SJCRH30 (cell line): ENCODE data around the gene SNX18. TPM values are rescaled to one million over a fixed set of nuclear protein-coding genes. Genes with fewer than 3 reads are reported as not detected.
"Not testable (repeated sequence)": the region's sequence is repeated elsewhere in the genome, so short reads cannot be mapped to it uniquely, and the experiment has no call there.

Experiments used
- DNase-seq, 2 experiments: peaks; one replicate each; pipeline ENCODE4 v3.0.0-alpha.2; 2015 to 2020
- H3K27ac ChIP-seq: fragments of 250-450 bp; sonication (Bioruptor Pico); 2 replicates; pipeline ENCODE4 v1.5.1; 2020; ENCODE audit warnings: mild to moderate bottlenecking, moderate library complexity
- H3K27me3 ChIP-seq: fragments of 250-450 bp; sonication (Bioruptor Pico); 2 replicates; pipeline ENCODE4 v1.5.1; 2020; ENCODE audit warnings: mild to moderate bottlenecking, moderate library complexity
- H3K36me3 ChIP-seq: fragments of 250-450 bp; sonication (Bioruptor Pico); 2 replicates; pipeline ENCODE4 v1.5.1; 2020; ENCODE audit warnings: mild to moderate bottlenecking, moderate library complexity
- H3K4me1 ChIP-seq: fragments of 250-450 bp; sonication (Bioruptor Pico); 2 replicates; pipeline ENCODE4 v1.5.1; 2020; ENCODE audit warnings: mild to moderate bottlenecking, moderate library complexity
- H3K4me3 ChIP-seq: fragments of 250-450 bp; sonication (Bioruptor Pico); 2 replicates; pipeline ENCODE4 v1.5.1; 2020; ENCODE audit warnings: mild to moderate bottlenecking, moderate library complexity
- H3K9me3 ChIP-seq: fragments of 250-450 bp; sonication (Bioruptor Pico); replicated peaks from 2 replicates; pipeline ENCODE4 v1.5.1; 2020; ENCODE audit warnings: mild to moderate bottlenecking, moderate library complexity
- total RNA-seq: library from RNA; depleted of rRNA; stranded (reverse); fragments of >200 nt; shearing (Covaris generic); gene quantifications from 2 replicates; pipeline ENCODE4 v1.2.3, GENCODE V29; 2014; rRNA removed

The SNX18 gene, protein sequence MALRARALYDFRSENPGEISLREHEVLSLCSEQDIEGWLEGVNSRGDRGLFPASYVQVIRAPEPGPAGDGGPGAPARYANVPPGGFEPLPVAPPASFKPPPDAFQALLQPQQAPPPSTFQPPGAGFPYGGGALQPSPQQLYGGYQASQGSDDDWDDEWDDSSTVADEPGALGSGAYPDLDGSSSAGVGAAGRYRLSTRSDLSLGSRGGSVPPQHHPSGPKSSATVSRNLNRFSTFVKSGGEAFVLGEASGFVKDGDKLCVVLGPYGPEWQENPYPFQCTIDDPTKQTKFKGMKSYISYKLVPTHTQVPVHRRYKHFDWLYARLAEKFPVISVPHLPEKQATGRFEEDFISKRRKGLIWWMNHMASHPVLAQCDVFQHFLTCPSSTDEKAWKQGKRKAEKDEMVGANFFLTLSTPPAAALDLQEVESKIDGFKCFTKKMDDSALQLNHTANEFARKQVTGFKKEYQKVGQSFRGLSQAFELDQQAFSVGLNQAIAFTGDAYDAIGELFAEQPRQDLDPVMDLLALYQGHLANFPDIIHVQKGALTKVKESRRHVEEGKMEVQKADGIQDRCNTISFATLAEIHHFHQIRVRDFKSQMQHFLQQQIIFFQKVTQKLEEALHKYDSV
- total RNA-seq: 8.4 and 9.3 TPM in 2 replicates

DNA sequence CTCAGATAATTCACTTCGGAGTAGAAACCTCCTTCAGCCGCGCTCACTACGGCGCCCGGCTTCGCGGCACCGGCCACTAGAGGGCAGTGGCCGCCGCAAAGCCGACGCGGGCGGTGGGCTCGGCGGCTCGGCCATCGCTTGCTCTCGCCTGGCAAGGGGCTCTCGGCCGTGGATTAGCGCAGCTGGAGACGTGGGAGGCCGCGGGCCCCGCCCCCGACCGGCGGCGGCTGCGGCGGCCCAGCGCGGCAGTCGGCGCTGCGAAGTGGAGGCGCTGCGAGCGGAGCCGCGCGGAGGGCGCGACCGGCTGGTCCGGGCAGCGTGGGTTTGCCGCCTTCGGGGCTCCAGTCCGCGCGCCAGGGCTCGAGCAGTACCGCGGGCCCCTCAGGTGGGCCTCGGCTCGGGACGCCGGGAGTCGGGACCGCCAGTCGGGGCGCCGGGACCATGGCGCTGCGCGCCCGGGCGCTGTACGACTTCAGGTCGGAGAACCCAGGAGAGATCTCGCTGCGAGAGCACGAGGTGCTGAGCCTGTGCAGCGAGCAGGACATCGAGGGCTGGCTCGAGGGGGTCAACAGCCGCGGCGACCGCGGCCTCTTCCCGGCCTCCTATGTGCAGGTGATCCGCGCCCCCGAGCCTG lies at the start of gene SNX18:
TSS of gene SNX18 (plus strand) at position 248 of the 634 bp plus-strand sequence. CDS start at position 442, 194 bp downstream.
- Histone ChIP-seq H3K36me3 (no peaks in the 10 kb centered on the region), H3K4me1 (no peaks in the 10 kb centered on the region; the same call in 1 of the 2 replicates), H3K27ac (peak within 1 kb of the TSS; percentile 39; the same call in 1 of the 2 replicates), H3K9me3 (no peaks in the 10 kb centered on the region), H3K4me3 (peak within 1 kb of the TSS; percentile 87), H3K27me3 (no peaks in the 10 kb centered on the region)
- peak; percentile 90 for DNase-seq

DNA sequence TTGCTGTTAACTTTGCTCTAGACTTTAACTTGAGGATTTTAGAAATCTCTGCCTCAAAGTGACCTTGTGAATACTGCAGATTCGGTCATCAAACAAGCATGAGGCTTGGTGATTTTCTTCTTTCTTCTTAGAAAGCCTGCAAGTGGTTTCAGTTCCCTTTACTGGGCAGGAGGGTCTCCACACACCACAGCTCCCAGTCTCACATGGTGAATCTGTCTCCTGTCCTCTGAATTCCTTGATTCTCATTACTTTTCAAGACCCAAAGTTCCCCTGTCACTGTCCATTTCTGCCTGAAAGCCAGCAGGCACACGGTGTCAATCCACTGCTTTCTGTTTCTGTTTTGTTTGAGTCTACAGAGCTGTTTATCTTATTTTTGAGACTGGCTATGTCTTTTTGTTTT lies 47.9 kb upstream of the SNX18 start:
- H3K36me3 ChIP-seq: no peaks in the 10 kb centered on the region; the same call in 1 of the 2 replicates
- H3K9me3 ChIP-seq: no peaks in the 10 kb centered on the region
- no peak overlapping the region for H3K4me3 ChIP-seq
- peaks cover 11% of the 10 kb centered on the region for H3K4me1 ChIP-seq
- H3K27ac ChIP-seq: no peak overlapping the region
- DNase-seq: no peak
- no peaks in the 10 kb centered on the region for H3K27me3 ChIP-seq

- no peak for DNase-seq
- no peaks in the 10 kb centered on the region for H3K27me3 ChIP-seq
- no peaks in the 10 kb centered on the region for H3K9me3 ChIP-seq
- no peaks in the 10 kb centered on the region; the same call in 1 of the 2 replicates for H3K36me3 ChIP-seq
- no peak overlapping the region for H3K27ac ChIP-seq
- H3K4me3 ChIP-seq: no peak overlapping the region
- H3K4me1 ChIP-seq: peaks cover 11% of the 10 kb centered on the region
Measured at GRCh38 chr5:54470128-54470527, 47.4 kb upstream of the SNX18 start.

- no peak overlapping the region for H3K4me3 ChIP-seq
- DNase-seq: peak; percentile 27 to 41
- no peaks in the 10 kb centered on the region; the same call in 1 of the 2 replicates for H3K36me3 ChIP-seq
- peaks cover 11% of the 10 kb centered on the region for H3K4me1 ChIP-seq
- H3K27me3 ChIP-seq: no peaks in the 10 kb centered on the region
- no peaks in the 10 kb centered on the region for H3K9me3 ChIP-seq
- no peak overlapping the region for H3K27ac ChIP-seq
Measured at GRCh38 chr5:54470677-54471076, 46.9 kb upstream of the SNX18 start.

DNA sequence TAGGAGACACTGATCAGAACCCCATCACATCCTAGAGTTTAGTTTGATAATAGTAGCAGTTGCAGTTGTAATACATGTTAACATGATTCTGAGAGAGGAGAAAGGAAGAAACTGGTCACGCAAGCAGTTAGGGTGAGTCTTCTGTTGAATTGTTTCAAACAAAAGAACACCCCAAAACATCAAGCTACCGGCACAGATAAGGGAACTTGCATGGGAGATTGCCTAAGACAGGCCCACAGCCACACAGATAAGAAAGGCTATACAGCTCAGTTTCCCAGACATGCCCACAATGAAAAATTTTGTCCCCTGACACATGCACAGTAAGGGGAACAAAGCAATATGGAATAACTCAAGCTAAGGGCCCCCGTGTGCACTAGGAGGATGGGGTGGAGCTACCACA lies 46.2 kb upstream of the SNX18 start:
- Histone ChIP-seq H3K36me3 (no peaks in the 10 kb centered on the region; the same call in 1 of the 2 replicates), H3K4me3 (no peak overlapping the region), H3K27me3 (no peaks in the 10 kb centered on the region), H3K4me1 (peaks cover 11% of the 10 kb centered on the region), H3K27ac (no peak overlapping the region), H3K9me3 (no peaks in the 10 kb centered on the region)
- no peak for DNase-seq

DNA sequence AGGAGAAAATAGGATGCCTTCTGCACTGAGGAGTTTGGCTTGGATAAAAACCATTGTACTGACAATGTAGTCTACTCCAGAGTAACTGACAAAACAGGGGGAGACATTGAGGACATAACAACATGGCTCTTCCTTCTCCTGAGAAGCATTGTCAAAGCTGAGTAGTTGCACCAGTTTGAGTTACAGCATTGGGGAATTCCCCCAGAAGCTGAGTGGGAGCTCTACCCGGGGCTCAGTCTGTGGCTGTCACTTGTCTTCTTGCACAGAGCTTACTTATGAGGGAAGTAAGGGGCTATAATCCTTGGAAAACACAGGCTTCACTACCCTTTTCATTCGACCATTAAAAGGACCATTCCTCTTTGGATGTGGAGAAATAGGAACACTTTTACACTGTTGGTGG lies 40.9 kb upstream of the SNX18 start:
- no peak for DNase-seq
- Histone ChIP-seq H3K9me3 (no peaks in the 10 kb centered on the region), H3K27me3 (no peaks in the 10 kb centered on the region), H3K27ac (no peak overlapping the region), H3K4me1 (peaks cover 15% of the 10 kb centered on the region), H3K4me3 (no peak overlapping the region), H3K36me3 (no peaks in the 10 kb centered on the region)

- Histone ChIP-seq H3K9me3 (no peaks in the 10 kb centered on the region), H3K27ac (no peak overlapping the region), H3K27me3 (no peaks in the 10 kb centered on the region), H3K36me3 (no peaks in the 10 kb centered on the region), H3K4me3 (no peak overlapping the region), H3K4me1 (peaks cover 15% of the 10 kb centered on the region)
- no peak for DNase-seq
Measured at GRCh38 chr5:54477941-54478478, 39.5 kb upstream of the SNX18 start.

DNA sequence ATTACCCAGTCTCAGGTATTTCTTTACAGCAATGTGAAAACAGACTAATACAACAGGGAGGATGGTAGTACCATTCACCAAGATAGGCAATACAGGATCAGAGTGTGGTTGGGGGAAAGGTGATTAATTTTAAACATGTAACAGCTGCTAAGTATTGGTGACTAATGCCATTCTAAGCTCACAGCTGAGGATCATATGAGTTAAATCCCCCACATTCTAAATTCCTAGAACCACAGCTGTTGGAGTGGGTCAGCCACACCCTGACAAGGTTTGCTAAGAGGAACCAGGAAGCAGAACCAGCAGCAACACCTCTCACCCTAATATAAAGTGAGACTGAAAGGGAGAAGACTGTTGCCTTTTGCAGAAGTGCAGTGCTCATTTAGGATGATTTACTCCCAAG lies 37.3 kb upstream of the SNX18 start:
- no peaks in the 10 kb centered on the region for H3K27me3 ChIP-seq
- peak overlapping the region; percentile 52 for H3K27ac ChIP-seq
- no peak overlapping the region for H3K4me3 ChIP-seq
- no peaks in the 10 kb centered on the region for H3K36me3 ChIP-seq
- H3K4me1 ChIP-seq: peaks cover 24% of the 10 kb centered on the region
- DNase-seq: peak; percentile 68 to 84
- H3K9me3 ChIP-seq: no peaks in the 10 kb centered on the region

- Histone ChIP-seq H3K4me1 (peaks cover 24% of the 10 kb centered on the region), H3K4me3 (no peak overlapping the region), H3K27me3 (no peaks in the 10 kb centered on the region), H3K36me3 (no peaks in the 10 kb centered on the region), H3K9me3 (no peaks in the 10 kb centered on the region), H3K27ac (0 out of 2 replicates have a peak overlapping the region, but pooled peaks have one; percentile 6)
- DNase-seq: peak; percentile 16 to 53
Measured at GRCh38 chr5:54484219-54484894, 33.2 kb upstream of the SNX18 start.

- peaks cover 13% of the 10 kb centered on the region for H3K4me1 ChIP-seq
- not testable (repeated sequence) for H3K36me3 ChIP-seq, H3K4me3 ChIP-seq, H3K27me3 ChIP-seq, DNase-seq, H3K27ac ChIP-seq, H3K9me3 ChIP-seq
Measured at GRCh38 chr5:54485659-54486058, 31.9 kb upstream of the SNX18 start.

DNA sequence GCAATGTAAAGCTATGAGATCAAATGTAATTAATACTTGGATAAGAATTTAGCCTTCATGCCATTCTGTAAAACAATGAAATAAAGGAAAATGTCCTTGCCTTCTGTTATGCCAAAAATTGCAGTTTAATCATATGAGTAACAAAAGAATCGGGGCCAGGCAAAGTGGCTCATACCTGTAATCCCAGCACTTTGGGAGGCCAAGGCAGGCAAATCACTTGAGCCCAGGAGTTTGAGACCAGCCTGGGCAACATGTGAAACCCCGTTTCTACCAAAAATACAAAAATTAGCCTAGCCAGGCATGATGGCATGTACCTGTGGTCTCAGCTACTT lies 27.9 kb upstream of the SNX18 start:
- not testable (repeated sequence) for H3K4me3 ChIP-seq, H3K27ac ChIP-seq, DNase-seq, H3K9me3 ChIP-seq, H3K36me3 ChIP-seq, H3K27me3 ChIP-seq, H3K4me1 ChIP-seq

DNA sequence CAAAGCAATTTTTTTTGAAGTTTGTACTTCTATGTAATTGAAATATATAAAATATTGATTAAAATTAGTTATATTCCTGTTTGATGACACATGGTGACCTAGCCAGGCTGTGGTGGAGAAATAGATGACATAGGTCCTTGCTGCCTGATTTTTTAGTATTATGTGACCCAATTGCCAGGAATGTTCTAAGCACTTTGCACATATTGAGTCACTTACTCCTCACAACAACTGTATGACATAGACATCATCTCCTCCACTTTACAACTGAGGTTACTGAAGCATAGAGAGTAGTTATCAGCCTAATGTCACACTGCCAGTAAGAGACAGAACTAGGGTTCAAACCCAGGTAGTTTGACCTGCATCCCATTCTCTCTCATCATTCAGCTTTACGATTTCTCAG lies 26.2 kb upstream of the SNX18 start:
- Histone ChIP-seq H3K27ac (no peak overlapping the region), H3K27me3 (no peaks in the 10 kb centered on the region), H3K4me1 (no peaks in the 10 kb centered on the region), H3K4me3 (no peak overlapping the region), H3K9me3 (no peaks in the 10 kb centered on the region), H3K36me3 (no peaks in the 10 kb centered on the region)
- no peak for DNase-seq

GRCh38 chr5:54492178-54492577 lies 25.4 kb upstream of the SNX18 start:
- no peaks in the 10 kb centered on the region for H3K9me3 ChIP-seq
- no peaks in the 10 kb centered on the region for H3K36me3 ChIP-seq
- no peak for DNase-seq
- no peaks in the 10 kb centered on the region for H3K27me3 ChIP-seq
- no peaks in the 10 kb centered on the region for H3K4me1 ChIP-seq
- no peak overlapping the region for H3K27ac ChIP-seq
- no peak overlapping the region for H3K4me3 ChIP-seq

DNA sequence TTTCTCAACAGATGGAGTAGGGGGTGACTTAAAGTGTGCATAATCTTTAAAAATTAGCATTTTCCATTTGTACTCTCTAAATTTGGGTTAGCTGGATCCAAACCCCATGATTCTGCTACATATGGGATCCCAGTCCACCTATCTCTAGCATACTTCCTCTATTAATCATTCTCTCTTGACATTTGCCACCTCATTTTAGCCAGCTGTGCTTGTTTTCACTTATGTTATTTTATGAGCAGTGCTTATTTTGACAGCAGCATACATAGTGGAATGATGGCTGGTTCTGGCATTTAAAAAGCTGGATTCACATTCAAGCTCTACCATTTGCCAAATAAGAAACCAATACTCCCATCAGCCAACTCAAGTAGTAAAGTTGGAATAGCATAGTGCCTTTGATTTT lies 22.5 kb upstream of the SNX18 start:
- H3K36me3 ChIP-seq: no peaks in the 10 kb centered on the region
- H3K27ac ChIP-seq: no peak overlapping the region
- H3K4me1 ChIP-seq: no peaks in the 10 kb centered on the region
- DNase-seq: no peak
- H3K27me3 ChIP-seq: no peaks in the 10 kb centered on the region
- no peak overlapping the region for H3K4me3 ChIP-seq
- peaks cover 5% of the 10 kb centered on the region; the same call in 1 of the 2 replicates for H3K9me3 ChIP-seq
